Activated CD8-positive, alpha-beta memory T cell treated with anti-CD3 and anti-CD28 coated beads, Interleukin-2, amount 10 ng/mL, durations not matched to agents 7 days and 5 days (primary cell): ENCODE results near the gene RTRAF. TPM values are rescaled to one million over a fixed set of nuclear protein-coding genes. Genes with fewer than 3 reads are reported as not detected.

Experiments used
- ATAC-seq: fragments of 150-1000 bp; cut with Tn5 transposase; one replicate; pipeline ENCODE4 v1.10.0; 2021; ENCODE audit warnings: moderate library complexity
- CTCF ChIA-PET: fragments of 350-600 bp; sonication (Branson Sonifier 250); formaldehyde crosslinking; loops from one replicate; lab custom pipeline; 2021; ENCODE audit warnings: antibody characterized with exemption; lab: Charles Lee
- DNase-seq: peaks from one replicate; pipeline ENCODE4 v3.0.0-alpha.2; 2020
- H3K27ac Mint-ChIP-seq: one replicate; pipeline ENCODE4 v1.8.0; 2021; ENCODE audit warnings: mild to moderate bottlenecking, mixed read lengths
- H3K27me3 Mint-ChIP-seq: one replicate; pipeline ENCODE4 v1.8.0; 2021; ENCODE audit warnings: mixed read lengths
- H3K36me3 Mint-ChIP-seq: one replicate; pipeline ENCODE4 v1.8.0; 2021; ENCODE audit warnings: mild to moderate bottlenecking, mixed read lengths
- H3K4me1 Mint-ChIP-seq: one replicate; pipeline ENCODE4 v1.8.0; 2021; ENCODE audit warnings: mixed read lengths
- H3K4me3 Mint-ChIP-seq: one replicate; pipeline ENCODE4 v1.8.0; 2021; ENCODE audit warnings: mild to moderate bottlenecking, moderate library complexity, mixed read lengths
- H3K9me3 Mint-ChIP-seq: one replicate; pipeline ENCODE4 v1.8.0; 2022; ENCODE audit warnings: low read depth, mixed read lengths
- total RNA-seq, 2 experiments: library from RNA; stranded (reverse); gene quantifications; one replicate each; pipeline ENCODE4 v1.2.3, GENCODE V29; 2021

Gene RTRAF
- total RNA-seq, 2 experiments from 2014 or later: 147 to 180 TPM

- Mint-ChIP-seq H3K27ac (no peak overlapping the region), H3K27me3 (no peaks in the 10 kb centered on the region), H3K4me1 (no peaks in the 10 kb centered on the region), H3K4me3 (no peak overlapping the region), H3K9me3 (peaks cover 3% of the 10 kb centered on the region), H3K36me3 (no peaks in the 10 kb centered on the region)
- DNase-seq: no peak
- CTCF ChIA-PET: no interaction called here
- ATAC-seq: no peak
Measured at GRCh38 chr14:52031781-52032180, 42.4 kb downstream of the RTRAF start.

DNA sequence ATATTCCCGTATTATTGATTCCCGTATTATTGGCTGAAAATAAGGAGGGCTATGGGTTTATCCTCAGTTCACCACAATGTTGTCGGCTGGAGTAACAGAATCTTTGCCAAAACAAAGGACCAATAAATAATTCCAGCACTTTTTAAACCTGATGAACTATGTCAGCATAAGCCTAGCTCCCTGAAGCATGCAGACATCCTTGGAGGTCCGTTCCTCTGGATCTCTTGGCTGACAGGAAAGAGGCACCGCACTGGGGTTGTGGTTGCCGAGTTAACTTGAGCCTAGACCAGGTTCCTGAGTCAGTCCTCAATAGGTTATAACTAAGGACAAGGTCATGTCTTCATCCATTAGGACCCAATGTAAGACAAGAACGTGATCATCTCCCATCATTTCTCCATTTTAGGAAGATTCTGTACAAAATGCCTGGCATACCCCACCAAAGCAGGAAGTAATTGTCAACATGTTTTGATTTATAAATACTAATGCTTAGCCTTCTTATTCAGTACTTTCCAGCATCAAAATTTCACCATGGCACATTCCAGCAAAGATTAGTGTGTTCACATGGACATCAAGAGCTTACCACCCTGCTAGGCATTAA is 43.0 kb downstream of the RTRAF start:
- no peak overlapping the region for H3K4me3 Mint-ChIP-seq
- CTCF ChIA-PET: no interaction called here
- no peaks in the 10 kb centered on the region for H3K36me3 Mint-ChIP-seq
- H3K27ac Mint-ChIP-seq: no peak overlapping the region
- peaks cover 4% of the 10 kb centered on the region for H3K9me3 Mint-ChIP-seq
- H3K4me1 Mint-ChIP-seq: no peaks in the 10 kb centered on the region
- DNase-seq: no peak
- H3K27me3 Mint-ChIP-seq: no peaks in the 10 kb centered on the region
- no peak for ATAC-seq

- ATAC-seq (no peak), DNase-seq (no peak)
- H3K4me1 Mint-ChIP-seq: no peaks in the 10 kb centered on the region
- CTCF ChIA-PET: no interaction called here
- peaks cover 5% of the 10 kb centered on the region for H3K9me3 Mint-ChIP-seq
- H3K27ac Mint-ChIP-seq: no peak overlapping the region
- peaks cover 1% of the 10 kb centered on the region for H3K27me3 Mint-ChIP-seq
- H3K4me3 Mint-ChIP-seq: no peak overlapping the region
- H3K36me3 Mint-ChIP-seq: no peaks in the 10 kb centered on the region
Measured at GRCh38 chr14:52033101-52033642, 43.8 kb downstream of the RTRAF start.

GRCh38 chr14:52039124-52039815 is 49.9 kb downstream of the RTRAF start:
- CTCF ChIA-PET: interaction anchor here (1.3 kb wide), 1 partner anchor 93 kb away, joined by 3 read pairs; no protein-coding TSS in a partner anchor
- no peak for DNase-seq
- Mint-ChIP-seq H3K4me1 (no peaks in the 10 kb centered on the region), H3K27me3 (peaks cover 9% of the 10 kb centered on the region), H3K27ac (no peak overlapping the region), H3K4me3 (no peak overlapping the region), H3K9me3 (peaks cover 5% of the 10 kb centered on the region), H3K36me3 (no peaks in the 10 kb centered on the region)
- ATAC-seq: no peak

DNA sequence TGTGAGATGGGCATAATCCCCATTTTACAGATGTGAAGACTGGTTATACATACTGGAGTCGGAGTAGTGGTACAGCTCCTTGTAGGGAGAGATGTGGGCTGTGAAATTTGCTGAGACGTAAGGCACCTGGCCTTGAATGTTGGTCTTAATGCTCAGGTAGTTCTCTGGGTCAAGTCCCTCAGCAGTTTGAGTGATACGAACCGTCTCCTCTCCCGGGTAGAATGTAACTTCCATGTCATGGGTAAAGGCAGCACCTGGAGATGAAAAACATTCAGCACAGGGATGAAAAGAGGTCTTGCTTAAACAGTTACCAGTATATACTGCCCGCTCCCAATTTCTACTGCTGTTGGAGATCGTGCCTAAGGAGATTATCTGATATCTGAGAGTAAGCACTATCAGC is 51.3 kb downstream of the RTRAF start:
- H3K4me1 Mint-ChIP-seq: no peaks in the 10 kb centered on the region
- no peak for ATAC-seq
- CTCF ChIA-PET: no interaction called here
- H3K36me3 Mint-ChIP-seq: no peaks in the 10 kb centered on the region
- H3K9me3 Mint-ChIP-seq: peaks cover 5% of the 10 kb centered on the region
- H3K27me3 Mint-ChIP-seq: peaks cover 9% of the 10 kb centered on the region
- no peak overlapping the region for H3K27ac Mint-ChIP-seq
- DNase-seq: no peak
- no peak overlapping the region for H3K4me3 Mint-ChIP-seq

- no peaks in the 10 kb centered on the region for H3K36me3 Mint-ChIP-seq
- H3K4me3 Mint-ChIP-seq: no peak overlapping the region
- ATAC-seq (no peak), DNase-seq (no peak)
- CTCF ChIA-PET: interaction anchor here (0.7 to 1.9 kb wide), 5 partner anchors 21 to 848 kb away, joined by 3 to 4 read pairs (median 3); no protein-coding TSS in a partner anchor
- no peaks in the 10 kb centered on the region for H3K9me3 Mint-ChIP-seq
- H3K27ac Mint-ChIP-seq: no peak overlapping the region
- no peaks in the 10 kb centered on the region for H3K4me1 Mint-ChIP-seq
- H3K27me3 Mint-ChIP-seq: peaks cover 9% of the 10 kb centered on the region
Measured at GRCh38 chr14:52042371-52043289, 53.3 kb downstream of the RTRAF start.

- H3K4me3 Mint-ChIP-seq: no peak overlapping the region
- no peaks in the 10 kb centered on the region for H3K36me3 Mint-ChIP-seq
- H3K9me3 Mint-ChIP-seq: no peaks in the 10 kb centered on the region
- H3K4me1 Mint-ChIP-seq: no peaks in the 10 kb centered on the region
- ATAC-seq (peak; percentile 49), DNase-seq (peak; percentile 46)
- H3K27ac Mint-ChIP-seq: no peak overlapping the region
- CTCF ChIA-PET: interaction anchor here (0.6 to 1.9 kb wide), 7 partner anchors 10 to 849 kb away, joined by 3 to 4 read pairs (median 3); no protein-coding TSS in a partner anchor
- peaks cover 3% of the 10 kb centered on the region for H3K27me3 Mint-ChIP-seq
Measured at GRCh38 chr14:52043690-52044089, 54.3 kb downstream of the RTRAF start.

GRCh38 chr14:52044791-52045522 is 55.6 kb downstream of the RTRAF start:
- DNase-seq (no peak), ATAC-seq (no peak)
- Mint-ChIP-seq H3K27ac (no peak overlapping the region), H3K9me3 (no peaks in the 10 kb centered on the region), H3K27me3 (peaks cover 3% of the 10 kb centered on the region), H3K4me3 (no peak overlapping the region), H3K36me3 (no peaks in the 10 kb centered on the region), H3K4me1 (no peaks in the 10 kb centered on the region)
- CTCF ChIA-PET: interaction anchor here (0.6 to 1.6 kb wide), 3 partner anchors 22 to 161 kb away, joined by 3 to 4 read pairs (median 3); no protein-coding TSS in a partner anchor

- ATAC-seq (no peak), DNase-seq (no peak)
- H3K4me1 Mint-ChIP-seq: no peaks in the 10 kb centered on the region
- H3K27me3 Mint-ChIP-seq: peaks cover 3% of the 10 kb centered on the region
- H3K4me3 Mint-ChIP-seq: no peak overlapping the region
- CTCF ChIA-PET: interaction anchor here (1.1 to 1.6 kb wide), 2 partner anchors 24 to 30 kb away, joined by 3 to 4 read pairs; no protein-coding TSS in a partner anchor
- no peak overlapping the region for H3K27ac Mint-ChIP-seq
- no peaks in the 10 kb centered on the region for H3K36me3 Mint-ChIP-seq
- no peaks in the 10 kb centered on the region for H3K9me3 Mint-ChIP-seq
Measured at GRCh38 chr14:52046376-52046917, 57.1 kb downstream of the RTRAF start.

GRCh38 chr14:52048116-52048515 is 58.8 kb downstream of the RTRAF start:
- H3K9me3 Mint-ChIP-seq: no peaks in the 10 kb centered on the region
- CTCF ChIA-PET: no interaction called here
- H3K36me3 Mint-ChIP-seq: no peaks in the 10 kb centered on the region
- no peak overlapping the region for H3K27ac Mint-ChIP-seq
- ATAC-seq: no peak
- peaks cover 2% of the 10 kb centered on the region for H3K27me3 Mint-ChIP-seq
- no peak for DNase-seq
- H3K4me1 Mint-ChIP-seq: no peaks in the 10 kb centered on the region
- H3K4me3 Mint-ChIP-seq: no peak overlapping the region

GRCh38 chr14:52048641-52049204 is 59.4 kb downstream of the RTRAF start:
- no peak for ATAC-seq
- DNase-seq: no peak
- Mint-ChIP-seq H3K4me1 (no peaks in the 10 kb centered on the region), H3K9me3 (no peaks in the 10 kb centered on the region), H3K27ac (no peak overlapping the region), H3K36me3 (no peaks in the 10 kb centered on the region), H3K4me3 (no peak overlapping the region), H3K27me3 (peaks cover 3% of the 10 kb centered on the region)
- CTCF ChIA-PET: no interaction called here

DNA sequence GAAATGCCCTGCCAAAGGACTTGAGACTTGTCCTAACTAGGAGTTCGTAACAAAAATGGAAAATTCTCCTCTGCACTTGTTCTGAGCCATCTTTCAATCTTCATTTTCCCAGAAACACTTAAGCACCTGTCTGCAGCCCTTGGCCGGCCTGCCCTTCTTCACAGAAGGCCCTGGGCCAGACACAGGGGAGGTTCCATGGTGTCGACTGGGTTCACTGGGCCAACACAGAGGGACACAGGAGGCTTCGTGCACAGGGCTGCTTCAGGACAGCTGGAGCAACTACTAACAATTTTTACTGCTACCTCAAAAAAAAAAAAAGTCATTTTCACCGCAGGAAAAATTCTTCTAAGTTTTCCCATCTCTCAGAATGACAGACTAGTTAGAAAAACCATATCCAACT is 59.9 kb downstream of the RTRAF start:
- ATAC-seq (no peak), DNase-seq (no peak)
- H3K4me1 Mint-ChIP-seq: no peaks in the 10 kb centered on the region
- peaks cover 3% of the 10 kb centered on the region for H3K27me3 Mint-ChIP-seq
- H3K36me3 Mint-ChIP-seq: no peaks in the 10 kb centered on the region
- no peaks in the 10 kb centered on the region for H3K9me3 Mint-ChIP-seq
- no peak overlapping the region for H3K27ac Mint-ChIP-seq
- H3K4me3 Mint-ChIP-seq: no peak overlapping the region
- CTCF ChIA-PET: no interaction called here
